HCT116 (cell line): Measurements from ENCODE around the gene NRP1. TPM values are rescaled to one million over a fixed set of nuclear protein-coding genes. Genes with fewer than 3 reads are reported as not detected.

Experiments
- ATAC-seq: fragments of 200-7000 bp; cut with Tn5 transposase; 2 replicates; pipeline ENCODE4 v1.9.1; 2020; ENCODE audit warnings: mild to moderate bottlenecking, moderate library complexity
- BruUV-seq: library from RNA; stranded (reverse); fragments of 400-500 nt; replicated peaks from 2 replicates; lab custom pipeline; 2021; lab: Mats Ljungman, UMichigan
- CTCF ChIA-PET: fragments of 300-600 bp; sonication (Branson Sonifier 250); formaldehyde crosslinking; loops from one replicate; lab custom pipeline; 2021; ENCODE audit warnings: antibody characterized with exemption; lab: Charles Lee
- POLR2A ChIA-PET: fragments of 300-600, 350-600 bp; sonication (Branson Sonifier 250); formaldehyde crosslinking; loops from one replicate; lab custom pipeline; 2021; ENCODE audit warnings: antibody characterized with exemption; lab: Charles Lee
- RAD21 ChIA-PET, 2 experiments: fragments of 300-600 bp; sonication (Branson Sonifier 250); formaldehyde crosslinking; loops; one replicate each; lab custom pipeline; 2023; ENCODE audit warnings: low total read pairs in 2 of 2; ENCODE audit not compliant: uncharacterized antibody in 2 of 2, unreplicated experiment in 2 of 2, low non-redundant PET in 1 of 2; lab: Charles Lee
- DNase-seq: peaks from one replicate; pipeline ENCODE4 v3.0.0-alpha.2; 2010; ENCODE audit warnings: low read depth, low spot score
- H2AFZ ChIP-seq: fragments of 200-600 bp; shearing (Covaris generic), sonication (generic); 2 replicates; pipeline ENCODE4 v1.6.1; 2017; ENCODE audit warnings: low read depth, mixed run types, mixed read lengths, antibody characterized with exemption, low read length; ENCODE audit not compliant: poor library complexity, severe bottlenecking
- H3K27ac ChIP-seq: 2 replicates; pipeline ENCODE4 v1.5.1; 2012; ENCODE audit warnings: low read depth, low read length
- H3K27me3 ChIP-seq: fragments of 200-600 bp; sonication (generic); 2 replicates; pipeline ENCODE4 v1.6.1; 2016; ENCODE audit warnings: mixed run types, low read length, mixed read lengths; ENCODE audit not compliant: insufficient read depth
- H3K36me3 ChIP-seq, 2 experiments: fragments of 200-500 bp in 1 of 2; fragments of 200-600 bp in 1 of 2; sonication (Bioruptor generic) in 1 of 2; sonication (generic) in 1 of 2; 2 replicates each; pipeline versions ENCODE4 v1.5.1 to v1.6.1; 2014 to 2016; ENCODE audit warnings: low read length in 2 of 2, inconsistent platforms in 1 of 2, mixed read lengths in 1 of 2, mixed run types in 1 of 2; ENCODE audit not compliant: insufficient read depth in 2 of 2, control insufficient read depth in 1 of 2
- H3K4me1 ChIP-seq, 2 experiments: fragments of 200-600 bp in 1 of 2; sonication (generic) in 1 of 2; 2 replicates each; pipeline versions ENCODE4 v1.5.1 to v1.6.1; 2012 to 2017; ENCODE audit warnings: low read length in 2 of 2, inconsistent platforms in 1 of 2, mild to moderate bottlenecking in 1 of 2, mixed read lengths in 1 of 2, mixed run types in 1 of 2, moderate library complexity in 1 of 2; ENCODE audit not compliant: insufficient read depth in 2 of 2, control insufficient read depth in 1 of 2
- H3K4me2 ChIP-seq: fragments of 200-600 bp; sonication (generic); 2 replicates; pipeline ENCODE4 v1.6.1; 2017; ENCODE audit warnings: mixed run types, low read length, mixed read lengths
- H3K4me3 ChIP-seq, 2 experiments: fragments of 200-600 bp in 1 of 2; sonication (generic) in 1 of 2; replicated peaks in 1 of 2; 2 replicates each; pipeline ENCODE4 v1.5.1; 2011 to 2016; ENCODE audit warnings: low read length in 2 of 2, control low read depth in 1 of 2, low read depth in 1 of 2, mild to moderate bottlenecking in 1 of 2, mixed read lengths in 1 of 2, mixed run types in 1 of 2
- H3K79me2 ChIP-seq: fragments of 200-600 bp; sonication (generic); 2 replicates; pipeline ENCODE4 v1.6.1; 2017; ENCODE audit warnings: mild to moderate bottlenecking, mixed run types, low read length, moderate library complexity, mixed read lengths; ENCODE audit not compliant: insufficient read depth
- H3K9ac ChIP-seq: fragments of 200-600 bp; sonication (generic); 2 replicates; pipeline ENCODE4 v1.6.1; 2016; ENCODE audit warnings: low read length, mixed read lengths
- H3K9me2 ChIP-seq: fragments of 200-600 bp; sonication (generic), shearing (Covaris generic); 2 replicates; pipeline ENCODE4 v1.6.1; 2017; ENCODE audit warnings: mixed run types, mild to moderate bottlenecking, moderate library complexity; ENCODE audit not compliant: insufficient read depth
- H3K9me3 ChIP-seq, 2 experiments: fragments of 200-500 bp in 1 of 2; fragments of 200-600 bp in 1 of 2; sonication (Bioruptor generic) in 1 of 2; sonication (generic) in 1 of 2; 2 replicates each; pipeline ENCODE4 v1.6.1; 2014 to 2017; ENCODE audit warnings: low read length in 2 of 2, mixed read lengths in 2 of 2, inconsistent platforms in 1 of 2, low read depth in 1 of 2, mild to moderate bottlenecking in 1 of 2, mixed run types in 1 of 2, moderate library complexity in 1 of 2; ENCODE audit not compliant: control insufficient read depth in 1 of 2, insufficient read depth in 1 of 2
- H4K20me1 ChIP-seq: fragments of 200-600 bp; sonication (generic), shearing (Covaris generic); 2 replicates; pipeline ENCODE4 v1.6.1; 2017; ENCODE audit warnings: mixed run types, mild to moderate bottlenecking, moderate library complexity; ENCODE audit not compliant: insufficient read depth
- CBX3 ChIP-seq: IDR thresholded peaks from 2 replicates; pipeline ENCODE4 v1.6.1; 2012; ENCODE audit warnings: low read depth
- CEBPB ChIP-seq: IDR thresholded peaks from 2 replicates; pipeline ENCODE4 v1.6.1; 2012; ENCODE audit warnings: low read depth
- EZH2phosphoT487 ChIP-seq: fragments of 200-600 bp; IDR thresholded peaks from 2 replicates; pipeline ENCODE4 v1.6.1; 2018; ENCODE audit warnings: antibody characterized with exemption, borderline replicate concordance
- FOSL1 ChIP-seq: IDR thresholded peaks from 2 replicates; pipeline ENCODE4 v1.6.1; 2012; ENCODE audit warnings: low read depth
- JUND ChIP-seq: IDR thresholded peaks from 2 replicates; pipeline ENCODE4 v1.6.1; 2012
- SP1 ChIP-seq: IDR thresholded peaks from 2 replicates; pipeline ENCODE4 v1.6.1; 2012; ENCODE audit warnings: low read depth
- SRF ChIP-seq: IDR thresholded peaks from 2 replicates; pipeline ENCODE4 v1.6.1; 2012; ENCODE audit warnings: low read depth
- intact Hi-C: fragments of 100-400 bp; cut with micrococcal nuclease; formaldehyde crosslinking; loops from 2 replicates; pipeline ENCODE4 v1.10.0; 2022
- total RNA-seq: library from RNA; stranded (reverse); gene quantifications from one replicate; pipeline ENCODE4 v1.2.1, GENCODE V29; 2021; ENCODE audit not compliant: unreplicated experiment
- TF ChIP-seq, protein P1 (sequence below), 3 experiments: fragments of 200-600 bp in 1 of 3; sonication (generic) in 1 of 3; IDR thresholded peaks in 2 of 3; conservative IDR thresholded peaks in 1 of 3; 2 replicates each; pipeline ENCODE4 v1.5.1; 2012 to 2017; ENCODE audit warnings: low read depth in 2 of 3, low read length in 2 of 3, antibody characterized with exemption in 1 of 3, borderline replicate concordance in 1 of 3, control low read depth in 1 of 3, mild to moderate bottlenecking in 1 of 3, mixed read lengths in 1 of 3, mixed run types in 1 of 3, moderate library complexity in 1 of 3; ENCODE audit not compliant: insufficient read depth in 1 of 3
- TF ChIP-seq, protein P2 (sequence below): IDR thresholded peaks from 2 replicates; pipeline ENCODE4 v1.6.1; 2012; ENCODE audit warnings: low read depth

The NRP1 gene
- total RNA-seq, 1 experiment from 2014 or later, result 3.8 TPM

DNA sequence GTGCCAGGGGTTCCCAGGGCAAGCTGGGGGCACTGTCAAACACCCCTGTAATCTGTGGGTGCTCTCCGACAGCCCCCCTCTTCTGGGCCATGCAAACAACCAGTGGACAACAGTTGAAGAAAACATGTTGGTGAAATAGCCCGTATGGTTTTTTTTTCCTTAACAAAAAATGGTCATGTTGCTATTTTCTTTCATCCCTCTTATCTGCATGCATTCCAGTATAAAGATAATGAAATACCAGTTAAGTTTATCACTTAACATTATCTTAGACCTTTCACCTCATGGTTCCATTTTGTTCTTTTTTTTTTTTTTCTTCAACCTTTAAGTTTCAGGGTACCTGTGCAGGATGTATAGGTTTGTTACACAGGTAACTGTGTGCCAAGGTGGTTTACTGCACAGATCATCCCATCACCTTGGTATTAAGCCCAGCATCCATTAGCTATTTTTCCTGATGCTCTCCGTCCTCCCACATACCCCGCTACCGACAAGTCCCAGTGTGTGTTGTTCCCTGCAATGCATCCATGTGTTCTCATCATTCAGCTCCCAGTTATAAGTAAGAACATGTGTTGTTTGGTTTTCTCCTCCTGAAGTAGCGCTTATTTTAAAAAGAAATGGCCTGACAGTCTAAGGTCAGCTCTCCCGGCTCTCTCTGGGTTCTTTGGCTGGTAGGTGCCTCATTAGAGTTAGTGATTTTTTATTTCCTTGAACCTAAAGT is 110.1 kb downstream of the NRP1 start:
- no peak overlapping the region for H3K4me3 ChIP-seq
- intact Hi-C loops, result no loop called here
- POLR2A ChIA-PET, result no interaction called here

More for the DNA sequence above, 110.1 kb downstream of the NRP1 start:
- no peak overlapping the region for H3K27ac ChIP-seq
- no peak overlapping the region for H3K4me2 ChIP-seq
- ATAC-seq (no peak), DNase-seq (no peak)
- CTCF ChIA-PET, result no interaction called here
- H3K9ac ChIP-seq, result no peak overlapping the region
- no peaks in the 10 kb centered on the region for H3K36me3 ChIP-seq
- no peaks in the 10 kb centered on the region for H3K4me1 ChIP-seq
- TF ChIP-seq, protein P1, sequence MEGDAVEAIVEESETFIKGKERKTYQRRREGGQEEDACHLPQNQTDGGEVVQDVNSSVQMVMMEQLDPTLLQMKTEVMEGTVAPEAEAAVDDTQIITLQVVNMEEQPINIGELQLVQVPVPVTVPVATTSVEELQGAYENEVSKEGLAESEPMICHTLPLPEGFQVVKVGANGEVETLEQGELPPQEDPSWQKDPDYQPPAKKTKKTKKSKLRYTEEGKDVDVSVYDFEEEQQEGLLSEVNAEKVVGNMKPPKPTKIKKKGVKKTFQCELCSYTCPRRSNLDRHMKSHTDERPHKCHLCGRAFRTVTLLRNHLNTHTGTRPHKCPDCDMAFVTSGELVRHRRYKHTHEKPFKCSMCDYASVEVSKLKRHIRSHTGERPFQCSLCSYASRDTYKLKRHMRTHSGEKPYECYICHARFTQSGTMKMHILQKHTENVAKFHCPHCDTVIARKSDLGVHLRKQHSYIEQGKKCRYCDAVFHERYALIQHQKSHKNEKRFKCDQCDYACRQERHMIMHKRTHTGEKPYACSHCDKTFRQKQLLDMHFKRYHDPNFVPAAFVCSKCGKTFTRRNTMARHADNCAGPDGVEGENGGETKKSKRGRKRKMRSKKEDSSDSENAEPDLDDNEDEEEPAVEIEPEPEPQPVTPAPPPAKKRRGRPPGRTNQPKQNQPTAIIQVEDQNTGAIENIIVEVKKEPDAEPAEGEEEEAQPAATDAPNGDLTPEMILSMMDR (IDR thresholded peaks at IDR 0.05 in 2 of 3, conservative IDR thresholded peaks at IDR 0.05 in 1 of 3; ENCODE audit: borderline replicate concordance in 1 of 3, insufficient read depth in 1 of 3, low read depth in 2 of 3, low read length in 2 of 3), result no peak
- TF ChIP-seq JUND, result no peak
- no peak for TF ChIP-seq CBX3
- TF ChIP-seq CEBPB, result no peak
- TF ChIP-seq SRF, result no peak
- no peak for TF ChIP-seq FOSL1
- no peak for TF ChIP-seq SP1
- TF ChIP-seq EZH2phosphoT487, result no peak
- TF ChIP-seq, protein P2, sequence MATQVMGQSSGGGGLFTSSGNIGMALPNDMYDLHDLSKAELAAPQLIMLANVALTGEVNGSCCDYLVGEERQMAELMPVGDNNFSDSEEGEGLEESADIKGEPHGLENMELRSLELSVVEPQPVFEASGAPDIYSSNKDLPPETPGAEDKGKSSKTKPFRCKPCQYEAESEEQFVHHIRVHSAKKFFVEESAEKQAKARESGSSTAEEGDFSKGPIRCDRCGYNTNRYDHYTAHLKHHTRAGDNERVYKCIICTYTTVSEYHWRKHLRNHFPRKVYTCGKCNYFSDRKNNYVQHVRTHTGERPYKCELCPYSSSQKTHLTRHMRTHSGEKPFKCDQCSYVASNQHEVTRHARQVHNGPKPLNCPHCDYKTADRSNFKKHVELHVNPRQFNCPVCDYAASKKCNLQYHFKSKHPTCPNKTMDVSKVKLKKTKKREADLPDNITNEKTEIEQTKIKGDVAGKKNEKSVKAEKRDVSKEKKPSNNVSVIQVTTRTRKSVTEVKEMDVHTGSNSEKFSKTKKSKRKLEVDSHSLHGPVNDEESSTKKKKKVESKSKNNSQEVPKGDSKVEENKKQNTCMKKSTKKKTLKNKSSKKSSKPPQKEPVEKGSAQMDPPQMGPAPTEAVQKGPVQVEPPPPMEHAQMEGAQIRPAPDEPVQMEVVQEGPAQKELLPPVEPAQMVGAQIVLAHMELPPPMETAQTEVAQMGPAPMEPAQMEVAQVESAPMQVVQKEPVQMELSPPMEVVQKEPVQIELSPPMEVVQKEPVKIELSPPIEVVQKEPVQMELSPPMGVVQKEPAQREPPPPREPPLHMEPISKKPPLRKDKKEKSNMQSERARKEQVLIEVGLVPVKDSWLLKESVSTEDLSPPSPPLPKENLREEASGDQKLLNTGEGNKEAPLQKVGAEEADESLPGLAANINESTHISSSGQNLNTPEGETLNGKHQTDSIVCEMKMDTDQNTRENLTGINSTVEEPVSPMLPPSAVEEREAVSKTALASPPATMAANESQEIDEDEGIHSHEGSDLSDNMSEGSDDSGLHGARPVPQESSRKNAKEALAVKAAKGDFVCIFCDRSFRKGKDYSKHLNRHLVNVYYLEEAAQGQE, result no peak
- H2AFZ ChIP-seq, result no peak overlapping the region
- RAD21 ChIA-PET, result no interaction called here
- no peaks in the 10 kb centered on the region for H3K27me3 ChIP-seq
- BruUV-seq, result no TSS peak
- H3K9me2 ChIP-seq, result no peaks in the 10 kb centered on the region
- H4K20me1 ChIP-seq, result no peaks in the 10 kb centered on the region
- H3K9me3 ChIP-seq, result no peaks in the 10 kb centered on the region
- H3K79me2 ChIP-seq, result no peaks in the 10 kb centered on the region
